HCT116 (cell line): ENCODE results near the gene NOP53. TPM values are rescaled to one million over a fixed set of nuclear protein-coding genes. Genes with fewer than 3 reads are reported as not detected.
"Not testable (repeated sequence)": the region's sequence is repeated elsewhere in the genome, so short reads cannot be mapped to it uniquely, and the experiment has no call there.

Experiments
- ATAC-seq: fragments of 200-7000 bp; cut with Tn5 transposase; 2 replicates; pipeline ENCODE4 v1.9.1; 2020; ENCODE audit warnings: mild to moderate bottlenecking, moderate library complexity
- BruUV-seq: library from RNA; stranded (reverse); fragments of 400-500 nt; replicated peaks from 2 replicates; lab custom pipeline; 2021; lab: Mats Ljungman, UMichigan
- CTCF ChIA-PET: fragments of 300-600 bp; sonication (Branson Sonifier 250); formaldehyde crosslinking; loops from one replicate; lab custom pipeline; 2021; ENCODE audit warnings: antibody characterized with exemption; lab: Charles Lee
- POLR2A ChIA-PET: fragments of 300-600, 350-600 bp; sonication (Branson Sonifier 250); formaldehyde crosslinking; loops from one replicate; lab custom pipeline; 2021; ENCODE audit warnings: antibody characterized with exemption; lab: Charles Lee
- RAD21 ChIA-PET, 2 experiments: fragments of 300-600 bp; sonication (Branson Sonifier 250); formaldehyde crosslinking; loops; one replicate each; lab custom pipeline; 2023; ENCODE audit warnings: low total read pairs in 2 of 2; ENCODE audit not compliant: uncharacterized antibody in 2 of 2, unreplicated experiment in 2 of 2, low non-redundant PET in 1 of 2; lab: Charles Lee
- DNase-seq: peaks from one replicate; pipeline ENCODE4 v3.0.0-alpha.2; 2010; ENCODE audit warnings: low read depth, low spot score
- H2AFZ ChIP-seq: fragments of 200-600 bp; shearing (Covaris generic), sonication (generic); 2 replicates; pipeline ENCODE4 v1.6.1; 2017; ENCODE audit warnings: low read depth, mixed run types, mixed read lengths, antibody characterized with exemption, low read length; ENCODE audit not compliant: poor library complexity, severe bottlenecking
- H3K27ac ChIP-seq: 2 replicates; pipeline ENCODE4 v1.5.1; 2012; ENCODE audit warnings: low read depth, low read length
- H3K27me3 ChIP-seq: fragments of 200-600 bp; sonication (generic); 2 replicates; pipeline ENCODE4 v1.6.1; 2016; ENCODE audit warnings: mixed run types, low read length, mixed read lengths; ENCODE audit not compliant: insufficient read depth
- H3K36me3 ChIP-seq, 2 experiments: fragments of 200-500 bp in 1 of 2; fragments of 200-600 bp in 1 of 2; sonication (Bioruptor generic) in 1 of 2; sonication (generic) in 1 of 2; 2 replicates each; pipeline versions ENCODE4 v1.5.1 to v1.6.1; 2014 to 2016; ENCODE audit warnings: low read length in 2 of 2, inconsistent platforms in 1 of 2, mixed read lengths in 1 of 2, mixed run types in 1 of 2; ENCODE audit not compliant: insufficient read depth in 2 of 2, control insufficient read depth in 1 of 2
- H3K4me1 ChIP-seq, 2 experiments: fragments of 200-600 bp in 1 of 2; sonication (generic) in 1 of 2; 2 replicates each; pipeline versions ENCODE4 v1.5.1 to v1.6.1; 2012 to 2017; ENCODE audit warnings: low read length in 2 of 2, inconsistent platforms in 1 of 2, mild to moderate bottlenecking in 1 of 2, mixed read lengths in 1 of 2, mixed run types in 1 of 2, moderate library complexity in 1 of 2; ENCODE audit not compliant: insufficient read depth in 2 of 2, control insufficient read depth in 1 of 2
- H3K4me2 ChIP-seq: fragments of 200-600 bp; sonication (generic); 2 replicates; pipeline ENCODE4 v1.6.1; 2017; ENCODE audit warnings: mixed run types, low read length, mixed read lengths
- H3K4me3 ChIP-seq, 2 experiments: fragments of 200-600 bp in 1 of 2; sonication (generic) in 1 of 2; replicated peaks in 1 of 2; 2 replicates each; pipeline ENCODE4 v1.5.1; 2011 to 2016; ENCODE audit warnings: low read length in 2 of 2, control low read depth in 1 of 2, low read depth in 1 of 2, mild to moderate bottlenecking in 1 of 2, mixed read lengths in 1 of 2, mixed run types in 1 of 2
- H3K79me2 ChIP-seq: fragments of 200-600 bp; sonication (generic); 2 replicates; pipeline ENCODE4 v1.6.1; 2017; ENCODE audit warnings: mild to moderate bottlenecking, mixed run types, low read length, moderate library complexity, mixed read lengths; ENCODE audit not compliant: insufficient read depth
- H3K9ac ChIP-seq: fragments of 200-600 bp; sonication (generic); 2 replicates; pipeline ENCODE4 v1.6.1; 2016; ENCODE audit warnings: low read length, mixed read lengths
- H3K9me2 ChIP-seq: fragments of 200-600 bp; sonication (generic), shearing (Covaris generic); 2 replicates; pipeline ENCODE4 v1.6.1; 2017; ENCODE audit warnings: mixed run types, mild to moderate bottlenecking, moderate library complexity; ENCODE audit not compliant: insufficient read depth
- H3K9me3 ChIP-seq, 2 experiments: fragments of 200-500 bp in 1 of 2; fragments of 200-600 bp in 1 of 2; sonication (Bioruptor generic) in 1 of 2; sonication (generic) in 1 of 2; 2 replicates each; pipeline ENCODE4 v1.6.1; 2014 to 2017; ENCODE audit warnings: low read length in 2 of 2, mixed read lengths in 2 of 2, inconsistent platforms in 1 of 2, low read depth in 1 of 2, mild to moderate bottlenecking in 1 of 2, mixed run types in 1 of 2, moderate library complexity in 1 of 2; ENCODE audit not compliant: control insufficient read depth in 1 of 2, insufficient read depth in 1 of 2
- H4K20me1 ChIP-seq: fragments of 200-600 bp; sonication (generic), shearing (Covaris generic); 2 replicates; pipeline ENCODE4 v1.6.1; 2017; ENCODE audit warnings: mixed run types, mild to moderate bottlenecking, moderate library complexity; ENCODE audit not compliant: insufficient read depth
- CEBPB ChIP-seq: IDR thresholded peaks from 2 replicates; pipeline ENCODE4 v1.6.1; 2012; ENCODE audit warnings: low read depth
- EGR1 ChIP-seq: IDR thresholded peaks from 2 replicates; pipeline ENCODE4 v1.6.1; 2012; ENCODE audit warnings: low read depth
- EZH2 ChIP-seq: fragments of 200-600 bp; sonication (generic); IDR thresholded peaks from 2 replicates; pipeline ENCODE4 v1.6.1; 2017; ENCODE audit warnings: antibody characterized with exemption, mixed run types
- EZH2phosphoT487 ChIP-seq: fragments of 200-600 bp; IDR thresholded peaks from 2 replicates; pipeline ENCODE4 v1.6.1; 2018; ENCODE audit warnings: antibody characterized with exemption, borderline replicate concordance
- FOSL1 ChIP-seq: IDR thresholded peaks from 2 replicates; pipeline ENCODE4 v1.6.1; 2012; ENCODE audit warnings: low read depth
- POLR2A ChIP-seq: IDR thresholded peaks from 2 replicates; pipeline ENCODE4 v1.7.0; 2011; ENCODE audit warnings: borderline replicate concordance; ENCODE audit not compliant: insufficient read depth, insufficient read length; ENCODE audit errors: extremely low read depth
- RAD21 ChIP-seq: IDR thresholded peaks from 2 replicates; pipeline ENCODE4 v1.6.1; 2012; ENCODE audit warnings: low read depth, mild to moderate bottlenecking
- SIN3A ChIP-seq: IDR thresholded peaks from 2 replicates; pipeline ENCODE4 v1.6.1; 2012; ENCODE audit warnings: low read depth
- TCF7L2 ChIP-seq: IDR thresholded peaks from 2 replicates; pipeline ENCODE4 v1.7.0; 2011; ENCODE audit warnings: borderline replicate concordance, inconsistent platforms; ENCODE audit not compliant: insufficient read depth, insufficient read length; ENCODE audit errors: extremely low read depth
- YY1 ChIP-seq: IDR thresholded peaks from 2 replicates; pipeline ENCODE4 v1.6.1; 2011; ENCODE audit warnings: low read length, low read depth, moderate library complexity, mild to moderate bottlenecking; ENCODE audit not compliant: insufficient replicate concordance; ENCODE audit errors: extremely low read depth
- ZFX ChIP-seq: fragments of 450-650 bp; IDR thresholded peaks from 2 replicates; pipeline ENCODE4 v1.6.1; 2017
- ZNF274 ChIP-seq: fragments of 200-500 bp; sonication (Bioruptor generic); IDR thresholded peaks from 2 replicates; pipeline ENCODE4 v1.6.1; 2014; ENCODE audit warnings: mild to moderate bottlenecking, low read depth, low read length, inconsistent platforms
- intact Hi-C: fragments of 100-400 bp; cut with micrococcal nuclease; formaldehyde crosslinking; loops from 2 replicates; pipeline ENCODE4 v1.10.0; 2022
- total RNA-seq: library from RNA; stranded (reverse); gene quantifications from one replicate; pipeline ENCODE4 v1.2.1, GENCODE V29; 2021; ENCODE audit not compliant: unreplicated experiment
- TF ChIP-seq, protein P1 (sequence below): IDR thresholded peaks from 2 replicates; pipeline ENCODE4 v1.6.1; 2012; ENCODE audit warnings: low read depth
- TF ChIP-seq, protein P2 (sequence below), 3 experiments: fragments of 200-600 bp in 1 of 3; sonication (generic) in 1 of 3; IDR thresholded peaks in 2 of 3; conservative IDR thresholded peaks in 1 of 3; 2 replicates each; pipeline ENCODE4 v1.5.1; 2012 to 2017; ENCODE audit warnings: low read depth in 2 of 3, low read length in 2 of 3, antibody characterized with exemption in 1 of 3, borderline replicate concordance in 1 of 3, control low read depth in 1 of 3, mild to moderate bottlenecking in 1 of 3, mixed read lengths in 1 of 3, mixed run types in 1 of 3, moderate library complexity in 1 of 3; ENCODE audit not compliant: insufficient read depth in 1 of 3

NOP53 gene
- total RNA-seq, 1 experiment from 2014 or later = 322 TPM

DNA sequence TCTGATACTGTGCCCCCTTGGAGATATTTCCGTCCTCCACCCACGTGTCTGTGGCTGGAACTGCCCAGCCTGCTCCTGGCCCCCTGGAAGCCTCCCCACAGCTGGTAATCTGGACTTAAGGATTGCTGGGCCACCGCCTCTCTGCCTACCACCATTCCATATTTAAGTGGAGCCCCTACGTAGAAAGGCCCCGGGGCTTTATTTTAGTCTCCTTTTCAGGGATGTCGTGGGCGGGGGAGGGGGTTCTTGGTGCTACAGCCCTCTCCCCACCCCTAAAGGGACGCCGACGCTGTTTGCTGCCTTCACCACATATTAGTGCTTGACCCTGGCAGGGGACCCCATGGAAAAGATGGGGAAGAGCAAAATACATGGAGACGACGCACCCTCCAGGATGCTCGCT is 2.7 kb upstream of the NOP53 start (continued):
- TF ChIP-seq RAD21 = no peak
- TF ChIP-seq, all 23 proteins: peak for 0

DNA sequence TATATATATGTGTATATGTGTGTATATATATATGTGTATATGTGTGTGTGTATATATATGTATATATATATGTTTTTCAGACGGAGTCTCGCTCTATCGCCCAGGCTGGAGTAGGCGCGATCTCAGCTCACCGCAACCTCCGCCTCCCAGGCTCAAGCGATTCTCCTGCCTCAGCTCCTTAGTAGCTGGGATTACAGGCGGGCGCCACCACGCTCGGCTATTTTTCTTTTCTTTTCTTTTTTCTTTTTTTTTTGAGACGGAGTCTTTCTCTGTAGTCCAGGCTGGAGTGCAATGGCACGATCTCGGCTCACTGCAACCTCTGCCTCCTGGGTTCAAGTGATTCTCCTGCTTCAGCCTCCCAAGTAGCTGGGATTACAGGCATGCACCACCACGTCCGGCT is 783 bp downstream of the NOP53 start:
- ATAC-seq, DNase-seq, intact Hi-C loops, H4K20me1 ChIP-seq, H3K27me3 ChIP-seq, H2AFZ ChIP-seq, H3K9me2 ChIP-seq, H3K9me3 ChIP-seq, RAD21 ChIA-PET: not testable (repeated sequence)
- Histone ChIP-seq H3K4me2 (peak overlapping the region; percentile 71), H3K36me3 (peaks cover 31 to 47% of the 10 kb centered on the region in 2 experiments), H3K79me2 (peaks cover 50% of the 10 kb centered on the region), H3K4me3 (peak overlapping the region; percentile 74 to 83), H3K9ac (peak overlapping the region; percentile 88), H3K4me1 (peaks cover 25 to 43% of the 10 kb centered on the region in 2 experiments), H3K27ac (peak overlapping the region; percentile 85)
- POLR2A ChIA-PET = interaction anchor here (1.2 to 5.2 kb wide), 2 partner anchors 33 to 41 kb away, joined by 3 to 32 read pairs; partner anchors contain the start of gene EHD2
- BruUV-seq = TSS peak; percentile 60
- CTCF ChIA-PET = interaction anchor here (1.4 to 1.9 kb wide), 2 partner anchors 20 to 309 kb away, joined by 3 to 4 read pairs; no protein-coding TSS in a partner anchor

DNA sequence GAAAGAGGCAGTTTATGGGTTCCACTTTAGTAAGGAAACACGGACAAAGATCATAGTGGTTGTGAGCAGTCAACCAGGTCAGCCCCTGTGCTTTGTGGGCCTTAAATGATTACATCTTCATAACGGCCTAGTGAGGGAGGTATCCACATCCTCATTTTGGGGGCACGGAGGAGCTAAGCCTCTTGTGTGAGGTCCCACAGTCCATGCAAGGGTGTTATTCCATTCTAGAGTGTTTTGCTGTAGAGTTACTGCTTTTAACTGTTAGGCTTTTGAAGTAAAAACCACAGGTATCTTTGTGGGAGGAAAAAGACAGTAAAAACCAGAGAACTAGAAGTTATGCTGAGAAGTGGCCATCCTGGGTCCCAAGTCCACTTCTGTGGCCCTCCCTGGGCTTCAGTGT is 4.0 kb downstream of the NOP53 start:
- H3K27ac ChIP-seq = no peak overlapping the region
- no peak overlapping the region for H2AFZ ChIP-seq
- ATAC-seq (no peak), DNase-seq (no peak)
- ChIA-PET CTCF (no interaction called here), RAD21 (no interaction called here), POLR2A (no interaction called here)
- H3K9me2 ChIP-seq = no peaks in the 10 kb centered on the region
- H3K4me2 ChIP-seq = no peak overlapping the region
- H3K79me2 ChIP-seq = peaks cover 58% of the 10 kb centered on the region
- intact Hi-C loops = no loop called here
- no peaks in the 10 kb centered on the region for H3K9me3 ChIP-seq
- H4K20me1 ChIP-seq = no peaks in the 10 kb centered on the region
- BruUV-seq = no TSS peak
- no peak overlapping the region for H3K9ac ChIP-seq
- no peaks in the 10 kb centered on the region for H3K27me3 ChIP-seq
- peaks cover 12 to 15% of the 10 kb centered on the region in 2 experiments for H3K4me1 ChIP-seq
- H3K4me3 ChIP-seq = no peak overlapping the region
- H3K36me3 ChIP-seq = peaks cover 42 to 68% of the 10 kb centered on the region in 2 experiments
- TF ChIP-seq SIN3A = no peak
- no peak for TF ChIP-seq RAD21
- TF ChIP-seq FOSL1 = no peak
- TF ChIP-seq POLR2A = no peak
- TF ChIP-seq EZH2 = no peak
- no peak for TF ChIP-seq EGR1
- TF ChIP-seq, protein P1, sequence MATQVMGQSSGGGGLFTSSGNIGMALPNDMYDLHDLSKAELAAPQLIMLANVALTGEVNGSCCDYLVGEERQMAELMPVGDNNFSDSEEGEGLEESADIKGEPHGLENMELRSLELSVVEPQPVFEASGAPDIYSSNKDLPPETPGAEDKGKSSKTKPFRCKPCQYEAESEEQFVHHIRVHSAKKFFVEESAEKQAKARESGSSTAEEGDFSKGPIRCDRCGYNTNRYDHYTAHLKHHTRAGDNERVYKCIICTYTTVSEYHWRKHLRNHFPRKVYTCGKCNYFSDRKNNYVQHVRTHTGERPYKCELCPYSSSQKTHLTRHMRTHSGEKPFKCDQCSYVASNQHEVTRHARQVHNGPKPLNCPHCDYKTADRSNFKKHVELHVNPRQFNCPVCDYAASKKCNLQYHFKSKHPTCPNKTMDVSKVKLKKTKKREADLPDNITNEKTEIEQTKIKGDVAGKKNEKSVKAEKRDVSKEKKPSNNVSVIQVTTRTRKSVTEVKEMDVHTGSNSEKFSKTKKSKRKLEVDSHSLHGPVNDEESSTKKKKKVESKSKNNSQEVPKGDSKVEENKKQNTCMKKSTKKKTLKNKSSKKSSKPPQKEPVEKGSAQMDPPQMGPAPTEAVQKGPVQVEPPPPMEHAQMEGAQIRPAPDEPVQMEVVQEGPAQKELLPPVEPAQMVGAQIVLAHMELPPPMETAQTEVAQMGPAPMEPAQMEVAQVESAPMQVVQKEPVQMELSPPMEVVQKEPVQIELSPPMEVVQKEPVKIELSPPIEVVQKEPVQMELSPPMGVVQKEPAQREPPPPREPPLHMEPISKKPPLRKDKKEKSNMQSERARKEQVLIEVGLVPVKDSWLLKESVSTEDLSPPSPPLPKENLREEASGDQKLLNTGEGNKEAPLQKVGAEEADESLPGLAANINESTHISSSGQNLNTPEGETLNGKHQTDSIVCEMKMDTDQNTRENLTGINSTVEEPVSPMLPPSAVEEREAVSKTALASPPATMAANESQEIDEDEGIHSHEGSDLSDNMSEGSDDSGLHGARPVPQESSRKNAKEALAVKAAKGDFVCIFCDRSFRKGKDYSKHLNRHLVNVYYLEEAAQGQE = no peak
- TF ChIP-seq YY1 = no peak
- TF ChIP-seq, protein P2, sequence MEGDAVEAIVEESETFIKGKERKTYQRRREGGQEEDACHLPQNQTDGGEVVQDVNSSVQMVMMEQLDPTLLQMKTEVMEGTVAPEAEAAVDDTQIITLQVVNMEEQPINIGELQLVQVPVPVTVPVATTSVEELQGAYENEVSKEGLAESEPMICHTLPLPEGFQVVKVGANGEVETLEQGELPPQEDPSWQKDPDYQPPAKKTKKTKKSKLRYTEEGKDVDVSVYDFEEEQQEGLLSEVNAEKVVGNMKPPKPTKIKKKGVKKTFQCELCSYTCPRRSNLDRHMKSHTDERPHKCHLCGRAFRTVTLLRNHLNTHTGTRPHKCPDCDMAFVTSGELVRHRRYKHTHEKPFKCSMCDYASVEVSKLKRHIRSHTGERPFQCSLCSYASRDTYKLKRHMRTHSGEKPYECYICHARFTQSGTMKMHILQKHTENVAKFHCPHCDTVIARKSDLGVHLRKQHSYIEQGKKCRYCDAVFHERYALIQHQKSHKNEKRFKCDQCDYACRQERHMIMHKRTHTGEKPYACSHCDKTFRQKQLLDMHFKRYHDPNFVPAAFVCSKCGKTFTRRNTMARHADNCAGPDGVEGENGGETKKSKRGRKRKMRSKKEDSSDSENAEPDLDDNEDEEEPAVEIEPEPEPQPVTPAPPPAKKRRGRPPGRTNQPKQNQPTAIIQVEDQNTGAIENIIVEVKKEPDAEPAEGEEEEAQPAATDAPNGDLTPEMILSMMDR (IDR thresholded peaks at IDR 0.05 in 2 of 3, conservative IDR thresholded peaks at IDR 0.05 in 1 of 3; ENCODE audit: borderline replicate concordance in 1 of 3, insufficient read depth in 1 of 3, low read depth in 2 of 3, low read length in 2 of 3) = no peak
- no peak for TF ChIP-seq CEBPB
- TF ChIP-seq ZNF274 = no peak
- no peak for TF ChIP-seq EZH2phosphoT487
- no peak for TF ChIP-seq TCF7L2
- TF ChIP-seq ZFX = no peak
